ENCODE measurements around the gene CDH4.

CDH4 gene

DNA sequence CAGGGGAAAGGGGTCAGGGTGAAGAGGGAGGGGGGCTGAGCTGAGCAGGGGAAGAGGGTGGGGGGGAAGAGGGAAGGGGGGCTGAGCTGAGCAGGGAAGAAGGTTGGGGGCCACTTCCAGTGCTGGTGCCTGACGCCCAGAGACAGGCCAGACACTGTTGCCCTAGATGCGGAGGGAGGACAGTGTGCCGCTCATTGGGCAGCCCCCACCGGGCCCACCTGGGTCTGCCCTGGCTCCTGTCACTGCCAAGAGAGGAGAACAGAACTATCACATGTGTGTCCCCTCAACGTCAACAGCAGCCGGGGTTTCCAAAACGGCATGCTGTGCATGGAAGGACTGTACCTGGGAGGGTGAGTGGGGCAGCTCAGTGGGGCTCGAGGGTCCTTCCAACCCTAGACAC is 342.1 kb downstream of the CDH4 start:
- ChIA-PET CTCF (no interaction called here), POLR2A (ENCODE audit: low non-redundant PET) (no interaction called here)
- DNase-seq (ENCODE audit: low spot score): no peak
- TF ChIP-seq, protein P1, sequence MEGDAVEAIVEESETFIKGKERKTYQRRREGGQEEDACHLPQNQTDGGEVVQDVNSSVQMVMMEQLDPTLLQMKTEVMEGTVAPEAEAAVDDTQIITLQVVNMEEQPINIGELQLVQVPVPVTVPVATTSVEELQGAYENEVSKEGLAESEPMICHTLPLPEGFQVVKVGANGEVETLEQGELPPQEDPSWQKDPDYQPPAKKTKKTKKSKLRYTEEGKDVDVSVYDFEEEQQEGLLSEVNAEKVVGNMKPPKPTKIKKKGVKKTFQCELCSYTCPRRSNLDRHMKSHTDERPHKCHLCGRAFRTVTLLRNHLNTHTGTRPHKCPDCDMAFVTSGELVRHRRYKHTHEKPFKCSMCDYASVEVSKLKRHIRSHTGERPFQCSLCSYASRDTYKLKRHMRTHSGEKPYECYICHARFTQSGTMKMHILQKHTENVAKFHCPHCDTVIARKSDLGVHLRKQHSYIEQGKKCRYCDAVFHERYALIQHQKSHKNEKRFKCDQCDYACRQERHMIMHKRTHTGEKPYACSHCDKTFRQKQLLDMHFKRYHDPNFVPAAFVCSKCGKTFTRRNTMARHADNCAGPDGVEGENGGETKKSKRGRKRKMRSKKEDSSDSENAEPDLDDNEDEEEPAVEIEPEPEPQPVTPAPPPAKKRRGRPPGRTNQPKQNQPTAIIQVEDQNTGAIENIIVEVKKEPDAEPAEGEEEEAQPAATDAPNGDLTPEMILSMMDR (conservative IDR thresholded peaks at IDR 0.05; ENCODE audit: low read depth): no peak
- no peak overlapping the region for H3K27ac ChIP-seq

GRCh38 chr20:61595216-61595615 is 343.2 kb downstream of the CDH4 start:
- ChIA-PET POLR2A (ENCODE audit: low non-redundant PET) (no interaction called here), CTCF (interaction anchor here (0.8 kb wide), 1 partner anchor 17 kb away, joined by 3 read pairs; no protein-coding TSS in a partner anchor)
- no peak for DNase-seq (ENCODE audit: low spot score)
- TF ChIP-seq, protein P1 (conservative IDR thresholded peaks at IDR 0.05; ENCODE audit: low read depth): no peak
- no peak overlapping the region for H3K27ac ChIP-seq

DNA sequence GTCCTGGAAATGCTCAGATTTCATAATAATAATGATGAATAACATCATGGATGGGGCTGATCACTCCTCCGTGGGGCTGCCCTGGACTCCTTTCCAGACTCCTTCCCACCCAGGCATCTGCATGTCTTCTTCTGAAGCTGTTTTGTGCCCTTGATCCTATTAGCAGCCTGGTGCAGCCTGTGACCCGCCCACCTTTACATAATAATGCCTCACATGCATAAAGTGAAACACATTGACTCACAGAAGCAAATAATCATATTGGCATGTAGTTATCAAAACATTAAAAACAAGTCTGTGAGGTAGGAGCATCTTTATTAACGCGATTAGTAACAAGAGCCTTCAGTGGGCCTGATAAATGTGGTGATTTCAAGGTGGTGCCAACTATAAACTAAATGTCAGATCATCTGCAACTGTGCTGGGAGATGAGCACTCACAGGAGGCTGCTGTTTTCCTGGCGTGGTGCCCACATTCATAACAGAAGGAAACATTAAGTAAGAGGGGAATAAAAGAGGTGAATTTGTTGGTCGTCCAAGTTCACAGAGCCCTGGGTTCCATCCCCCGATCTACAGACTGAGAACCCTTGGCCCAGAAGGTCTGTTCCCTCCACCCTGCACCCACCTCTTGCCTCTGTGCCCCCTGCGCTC is 344.7 kb downstream of the CDH4 start:
- TF ChIP-seq, protein P1 (conservative IDR thresholded peaks at IDR 0.05; ENCODE audit: low read depth): no peak
- no peak overlapping the region for H3K27ac ChIP-seq
- ChIA-PET POLR2A (ENCODE audit: low non-redundant PET) (no interaction called here), CTCF (interaction anchor here (1.0 kb wide), 1 partner anchor 15 kb away, joined by 3 read pairs; no protein-coding TSS in a partner anchor)
- no peak for DNase-seq (ENCODE audit: low spot score)

DNA sequence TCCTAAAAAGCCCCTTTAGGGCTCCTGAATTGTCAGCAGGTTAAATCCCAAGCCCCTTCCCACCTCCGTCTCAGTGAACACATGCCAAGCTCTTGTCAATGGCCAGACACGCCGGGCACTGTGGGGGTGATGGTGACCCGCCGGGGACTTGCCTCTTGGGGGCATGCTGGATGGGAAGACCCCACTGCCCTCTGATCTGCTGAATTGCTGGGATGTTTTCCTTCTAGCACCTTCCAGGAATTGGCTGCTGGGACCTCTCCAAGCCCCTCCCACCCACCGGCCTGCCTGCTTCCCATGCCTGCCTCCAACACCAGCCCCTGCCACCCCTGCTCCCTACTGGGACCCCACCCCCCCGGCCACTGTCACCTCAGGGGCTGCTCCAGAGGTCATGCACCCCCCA is 345.9 kb downstream of the CDH4 start:
- ChIA-PET CTCF (interaction anchor here (0.8 kb wide), 1 partner anchor 11 kb away, joined by 3 read pairs; no protein-coding TSS in a partner anchor), POLR2A (ENCODE audit: low non-redundant PET) (no interaction called here)
- no peak for DNase-seq (ENCODE audit: low spot score)
- TF ChIP-seq, protein P1 (conservative IDR thresholded peaks at IDR 0.05; ENCODE audit: low read depth): no peak
- H3K27ac ChIP-seq: no peak overlapping the region

GRCh38 chr20:61598586-61598985 is 346.5 kb downstream of the CDH4 start:
- no peak for DNase-seq (ENCODE audit: low spot score)
- TF ChIP-seq, protein P1 (conservative IDR thresholded peaks at IDR 0.05; ENCODE audit: low read depth): no peak
- H3K27ac ChIP-seq: no peak overlapping the region
- ChIA-PET POLR2A (ENCODE audit: low non-redundant PET) (no interaction called here), CTCF (no interaction called here)

DNA sequence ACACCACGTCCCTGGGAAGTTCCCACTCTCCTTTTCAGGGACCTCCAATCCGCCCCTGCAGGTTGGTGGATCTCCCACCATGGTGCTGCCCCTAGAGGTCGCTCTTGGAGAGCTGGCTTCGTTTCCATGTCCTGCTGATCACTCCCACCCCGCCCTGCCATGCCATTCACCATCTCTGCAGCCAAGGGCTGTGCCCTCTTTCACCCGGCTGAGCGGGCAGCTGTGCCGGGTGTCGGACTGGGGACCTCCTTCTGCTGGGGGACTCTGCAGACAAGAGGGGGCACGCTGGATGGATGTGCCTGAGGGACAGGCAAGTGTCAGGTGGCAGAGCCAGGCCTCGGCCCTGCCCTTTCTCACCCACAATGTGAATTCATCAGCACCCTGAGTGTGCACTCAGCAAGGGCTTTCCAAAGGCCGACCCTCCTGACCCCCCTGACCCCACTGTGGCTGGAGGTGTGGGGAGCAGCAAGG is 347.0 kb downstream of the CDH4 start:
- ChIA-PET POLR2A (ENCODE audit: low non-redundant PET) (no interaction called here), CTCF (interaction anchor here (0.5 to 0.6 kb wide), 2 partner anchors 16 to 137 kb away, joined by 3 read pairs; no protein-coding TSS in a partner anchor)
- no peak for DNase-seq (ENCODE audit: low spot score)
- H3K27ac ChIP-seq: no peak overlapping the region
- TF ChIP-seq, protein P1 (conservative IDR thresholded peaks at IDR 0.05; ENCODE audit: low read depth): no peak
